ENCODE data around the gene CPNE2.
A peak's percentile ranks its signal among the peaks of the same experiment; 100 is the strongest.
"Not testable (repeated sequence)": the region's sequence is repeated elsewhere in the genome, so short reads cannot be mapped to it uniquely, and the experiment has no call there.

CPNE2 gene

DNA sequence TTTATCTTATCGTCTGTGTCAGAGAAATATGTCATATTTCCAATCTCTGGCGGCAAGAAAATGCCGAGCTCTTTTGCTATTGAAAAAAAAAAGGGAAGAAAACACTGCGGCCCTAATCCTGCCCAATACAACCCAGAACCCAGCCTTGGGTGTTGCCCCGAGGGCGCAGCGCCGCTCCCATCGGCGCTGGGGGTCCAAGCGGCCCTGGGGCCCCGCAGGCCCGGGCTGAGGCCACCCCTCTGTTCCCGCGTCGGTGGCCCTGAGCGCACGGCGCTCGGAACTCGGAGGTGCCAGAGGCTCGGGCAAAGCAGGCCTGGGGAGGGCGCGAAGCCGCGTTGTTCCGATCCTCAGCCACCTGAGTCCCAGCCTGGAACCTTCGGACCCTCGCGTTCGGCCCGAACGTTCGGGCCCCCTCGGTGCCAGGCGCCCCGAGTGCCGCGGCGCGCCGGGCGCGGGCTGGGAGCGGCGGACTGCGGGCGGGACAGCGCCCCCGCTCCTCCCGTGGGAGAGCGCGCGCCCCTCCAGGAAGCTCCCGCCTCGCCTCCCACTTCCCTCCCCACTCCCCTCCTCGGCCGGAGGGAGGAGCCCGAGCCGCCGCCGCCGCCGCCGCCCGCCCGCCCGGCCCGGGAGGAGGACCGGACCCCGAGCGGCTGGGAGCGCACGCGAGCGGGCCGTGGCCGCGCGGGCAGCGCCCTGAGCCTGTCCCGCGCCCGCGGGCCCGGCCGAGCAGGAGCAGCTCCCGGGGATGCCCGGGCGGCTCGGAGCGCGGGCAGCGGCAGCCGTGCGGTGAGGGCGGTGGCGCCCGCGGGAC, at the start of gene CPNE2:
Gene CPNE2, plus strand, starts transcription at position 609 of the 811 bp plus-strand sequence. CDS start 18,160 bp downstream, outside the sequence.
- DNase-seq (ENCODE audit: low spot score) = peak; percentile 79

DNA sequence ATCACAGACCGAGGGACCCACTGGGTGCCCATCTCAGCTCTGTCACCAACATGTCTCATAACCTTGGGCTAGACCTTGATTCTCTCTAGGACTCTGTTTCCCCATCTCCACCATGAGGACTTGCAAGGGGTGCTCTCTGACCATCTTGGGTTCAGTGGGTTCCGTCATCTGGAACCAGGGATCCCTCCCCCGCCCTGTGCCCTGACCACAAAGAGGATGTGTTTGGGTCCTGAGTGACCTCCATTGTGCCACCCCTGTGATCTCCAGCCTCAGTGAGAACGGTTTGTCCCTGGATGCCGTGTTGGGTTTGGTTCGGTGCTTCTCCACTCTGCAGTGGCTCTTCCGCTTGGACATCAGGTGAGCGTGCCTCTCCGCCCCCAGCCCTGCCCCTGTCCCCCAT, 49.1 kb upstream of the CPNE2 start:
- no peak for DNase-seq (ENCODE audit: low spot score)

DNA sequence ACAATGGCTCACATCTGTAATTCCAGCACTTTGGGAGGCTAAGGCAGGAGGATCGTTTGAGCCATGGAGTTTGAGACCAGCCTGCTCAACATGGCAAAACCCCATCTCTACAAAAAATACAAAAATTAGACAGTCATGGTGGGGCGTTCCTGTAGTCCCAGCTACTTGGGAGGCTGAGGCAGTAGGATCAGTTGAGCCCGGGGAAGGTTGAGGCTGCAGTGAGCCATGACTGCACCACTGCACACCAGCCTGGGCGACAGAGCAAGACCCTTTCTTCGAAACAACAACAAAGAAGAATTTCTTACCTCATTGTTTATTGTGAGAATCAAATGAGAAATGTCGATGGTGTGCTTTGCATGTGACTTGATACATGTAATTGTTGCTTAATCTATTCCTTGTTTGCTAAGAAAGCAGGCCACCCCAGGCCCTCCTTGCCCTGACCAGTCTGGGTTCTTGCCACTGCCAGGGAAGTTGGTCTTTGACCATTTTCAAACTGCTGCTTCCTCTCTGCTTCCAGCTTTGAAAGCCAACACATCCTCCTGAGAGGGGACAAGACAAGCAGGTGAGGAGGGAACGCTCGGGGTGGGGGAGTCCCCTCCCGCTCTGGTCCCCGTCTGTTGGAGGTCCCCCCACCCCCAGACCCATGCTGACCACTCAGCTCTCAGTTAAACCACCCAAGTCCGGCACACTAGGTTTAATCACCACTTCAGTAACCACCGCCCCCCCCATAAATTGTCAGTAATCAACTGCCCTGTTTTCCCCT, 47.3 kb upstream of the CPNE2 start:
- no peak for DNase-seq (ENCODE audit: low spot score)

DNA sequence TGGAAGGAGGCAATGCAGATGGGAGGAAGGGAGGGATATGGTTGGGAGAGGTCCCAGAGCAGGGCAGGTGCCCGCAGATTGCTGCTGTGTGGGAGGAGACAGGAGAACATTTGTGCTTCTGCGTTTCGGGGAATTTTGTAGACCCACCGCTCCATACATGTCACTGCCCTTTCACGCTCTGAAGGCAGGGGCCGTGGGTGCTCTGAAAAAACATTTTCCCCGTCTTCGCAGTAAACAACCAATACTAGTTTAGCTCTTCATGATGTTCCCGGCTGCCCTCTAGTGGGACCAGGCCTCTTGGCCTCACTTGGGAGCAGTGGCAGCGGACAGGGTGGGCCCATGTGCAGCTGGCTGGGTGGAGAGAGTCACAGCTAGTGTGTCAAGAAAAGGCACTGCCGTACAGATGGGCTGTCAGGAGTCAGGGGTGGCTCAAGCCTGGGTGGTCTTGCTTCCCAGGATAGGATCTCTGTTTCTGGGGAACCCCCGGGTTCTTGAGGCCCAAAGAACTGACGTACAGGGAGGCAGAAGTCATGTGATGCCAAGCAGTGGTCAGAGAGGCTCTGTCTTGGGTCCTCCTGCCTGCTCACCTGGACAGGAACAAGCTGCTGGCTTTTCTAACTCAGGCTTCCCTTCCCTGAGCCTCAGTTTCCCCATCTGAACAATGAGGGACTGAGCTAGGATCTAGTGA, 46.5 kb upstream of the CPNE2 start:
- DNase-seq (ENCODE audit: low spot score) = peak; percentile 81

DNA sequence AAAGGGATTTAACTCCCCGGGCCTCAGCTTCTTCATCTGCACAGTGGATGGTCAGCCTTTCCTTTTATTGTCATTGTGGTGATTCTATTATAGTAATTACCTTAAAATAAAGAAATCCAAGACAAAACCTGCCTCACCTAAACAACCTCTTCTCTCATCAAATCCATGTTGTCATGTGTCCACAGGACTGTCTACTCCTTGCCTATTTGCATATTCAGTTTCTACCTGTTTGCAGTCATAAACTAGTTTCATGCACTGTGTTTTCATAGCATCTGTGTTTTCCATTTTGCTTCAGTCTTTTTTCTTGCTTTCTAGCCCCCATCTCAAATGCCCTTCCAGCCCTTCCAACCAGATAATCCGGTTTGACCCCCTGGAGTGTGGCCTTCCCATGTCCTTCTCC, 44.3 kb upstream of the CPNE2 start:
- DNase-seq (ENCODE audit: low spot score) = no peak

DNA sequence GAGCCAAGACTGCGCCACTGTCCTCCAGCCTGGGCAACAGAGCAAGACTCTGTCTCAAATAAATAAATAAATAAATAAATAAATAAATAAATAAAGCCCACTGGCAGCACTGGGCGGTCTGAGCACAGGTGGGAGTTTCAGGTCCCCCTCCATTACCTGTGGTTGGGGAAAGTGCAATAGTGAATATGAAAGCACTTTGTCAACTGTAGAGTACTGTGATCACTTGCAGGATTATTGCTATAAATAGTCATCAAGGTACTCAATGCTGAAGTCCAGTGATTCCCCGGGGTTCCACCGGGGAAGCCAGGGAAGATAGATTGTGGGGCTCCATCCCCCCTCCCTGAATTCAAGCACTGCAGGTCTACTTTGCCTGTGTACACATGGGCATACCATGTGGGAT, 42.7 kb upstream of the CPNE2 start:
- no peak for DNase-seq (ENCODE audit: low spot score)

DNA sequence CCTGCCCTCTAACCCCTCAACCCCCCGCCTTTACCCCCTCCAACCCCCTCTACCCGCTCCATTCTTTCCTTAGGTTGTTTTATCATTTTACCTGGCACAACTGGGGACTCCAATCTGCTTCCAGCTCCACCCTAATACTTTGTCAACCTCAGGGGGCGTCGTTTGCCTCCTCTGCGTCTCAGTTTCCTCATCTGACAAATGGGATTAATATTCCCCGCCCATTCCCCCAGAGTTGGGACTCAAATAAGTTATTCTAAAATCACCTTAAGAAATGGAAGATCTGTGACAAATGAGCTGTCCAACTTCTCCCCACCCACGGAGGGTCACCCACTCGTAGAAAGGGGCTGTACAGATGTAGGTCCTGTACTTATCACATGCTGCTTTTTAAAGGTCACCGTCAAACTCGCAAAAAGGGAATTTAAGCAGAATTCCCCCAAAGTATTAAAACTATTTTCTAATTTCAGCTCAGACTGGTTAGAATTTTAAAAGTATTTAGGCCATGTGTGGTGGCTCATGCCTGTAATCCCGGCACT, 40.6 kb upstream of the CPNE2 start:
- DNase-seq (ENCODE audit: low spot score) = no peak

DNA sequence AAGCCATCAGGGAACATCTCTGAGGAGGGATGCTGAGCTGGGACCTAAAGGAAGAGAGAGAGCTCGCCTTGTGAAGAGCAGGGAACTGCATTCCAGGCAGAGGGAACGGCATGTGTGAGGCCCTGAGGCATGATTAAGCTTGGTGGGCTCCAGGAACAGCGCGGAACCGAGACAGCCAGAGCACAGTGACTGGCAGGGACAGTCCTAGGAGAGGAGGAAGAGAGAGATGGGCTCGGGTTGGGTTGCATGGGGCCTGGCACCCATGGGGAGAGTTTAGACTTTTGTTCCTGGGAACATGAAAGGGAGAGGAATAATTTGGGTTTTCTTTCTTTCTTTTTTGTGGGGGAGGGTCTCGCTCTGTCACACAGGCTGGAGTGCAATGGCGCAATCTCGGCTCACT, 39.2 kb upstream of the CPNE2 start:
- no peak for DNase-seq (ENCODE audit: low spot score)

DNA sequence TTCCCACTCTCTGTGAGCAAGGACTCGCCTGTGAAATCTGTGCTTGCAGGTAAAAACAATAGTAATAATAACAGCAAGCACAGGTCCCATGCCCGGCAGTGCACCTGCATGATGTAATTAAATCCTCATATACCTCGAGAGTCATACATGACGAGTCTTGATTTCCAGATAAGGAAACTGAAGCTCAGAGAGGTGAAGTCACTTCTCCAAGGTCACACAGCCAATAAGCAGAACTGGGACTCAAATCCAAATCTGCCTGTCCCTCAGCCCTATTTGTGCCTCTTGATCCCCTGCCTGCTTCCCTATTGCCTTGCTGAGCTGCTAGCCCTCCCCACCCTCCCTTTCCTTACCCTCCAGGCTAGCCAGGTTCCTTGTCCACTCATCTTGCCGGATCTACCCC, 38.0 kb upstream of the CPNE2 start:
- DNase-seq (ENCODE audit: low spot score) = no peak

DNA sequence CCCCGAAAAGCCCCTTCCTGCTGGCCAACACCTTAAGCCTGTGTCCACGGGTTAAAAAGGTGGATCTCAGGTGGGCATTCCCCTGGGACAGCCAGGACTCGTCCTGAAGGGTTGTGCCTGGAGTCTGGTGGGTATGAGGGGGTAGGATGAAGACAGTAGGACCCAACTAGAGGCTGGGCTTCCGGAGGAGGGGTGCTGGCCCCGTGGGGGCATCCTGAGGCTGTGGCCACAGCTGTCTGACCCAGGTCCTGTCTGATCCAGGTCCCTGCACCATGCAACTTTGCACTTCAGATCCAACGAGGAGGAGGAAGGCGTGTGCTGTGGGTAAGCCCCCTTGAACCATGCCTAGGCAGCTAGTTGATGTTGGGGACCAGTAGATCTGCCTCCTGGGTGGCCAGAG, 37.6 kb upstream of the CPNE2 start:
- no peak for DNase-seq (ENCODE audit: low spot score)

DNA sequence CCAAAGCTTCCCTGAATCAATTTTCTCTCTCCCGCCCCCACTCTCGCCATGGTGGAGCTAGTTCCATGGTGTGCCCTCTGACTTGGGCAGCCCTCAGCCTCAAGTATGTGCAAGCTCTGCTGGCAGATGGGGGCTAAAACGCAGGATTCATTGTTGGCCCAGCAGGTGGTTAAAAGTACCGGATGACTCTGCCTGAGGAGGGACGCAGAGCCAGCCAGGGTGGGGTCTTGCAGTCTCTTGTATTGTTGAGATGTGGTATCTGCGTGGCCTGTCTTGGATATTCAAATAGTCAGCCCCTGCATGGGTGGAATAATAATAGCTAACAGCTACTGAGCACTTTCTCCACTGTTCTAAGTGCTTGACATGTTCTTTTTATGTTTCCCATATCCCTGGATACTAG, 36.7 kb upstream of the CPNE2 start:
- DNase-seq (ENCODE audit: low spot score) = no peak

DNA sequence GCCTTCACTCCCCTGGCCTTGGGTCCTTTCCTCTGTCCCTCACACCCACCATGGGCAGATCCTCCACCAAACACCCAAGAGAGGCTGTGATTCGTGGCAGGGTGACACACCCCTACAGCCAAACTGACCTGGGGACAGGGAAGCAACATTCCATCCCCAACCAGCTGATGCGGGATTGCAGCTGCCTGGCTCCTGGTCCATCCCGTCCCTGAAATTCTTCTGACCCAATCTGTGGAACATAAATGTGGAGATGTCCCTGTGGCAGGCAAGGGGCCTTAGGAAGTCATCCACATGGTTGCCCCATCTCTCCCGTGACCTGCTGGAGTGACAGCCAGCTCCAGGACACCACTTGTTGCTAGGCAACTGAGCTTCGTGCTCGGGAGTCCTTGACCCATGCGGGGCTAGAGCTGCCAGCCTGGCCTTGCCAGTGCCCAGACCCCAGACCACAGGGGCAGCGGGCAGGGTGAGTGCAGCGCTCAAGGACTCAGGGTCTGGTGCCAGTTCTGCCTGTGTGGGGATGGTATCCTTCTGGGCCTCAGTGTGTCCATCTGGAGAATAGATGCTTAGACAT, 34.0 kb upstream of the CPNE2 start:
- DNase-seq (ENCODE audit: low spot score) = no peak

DNA sequence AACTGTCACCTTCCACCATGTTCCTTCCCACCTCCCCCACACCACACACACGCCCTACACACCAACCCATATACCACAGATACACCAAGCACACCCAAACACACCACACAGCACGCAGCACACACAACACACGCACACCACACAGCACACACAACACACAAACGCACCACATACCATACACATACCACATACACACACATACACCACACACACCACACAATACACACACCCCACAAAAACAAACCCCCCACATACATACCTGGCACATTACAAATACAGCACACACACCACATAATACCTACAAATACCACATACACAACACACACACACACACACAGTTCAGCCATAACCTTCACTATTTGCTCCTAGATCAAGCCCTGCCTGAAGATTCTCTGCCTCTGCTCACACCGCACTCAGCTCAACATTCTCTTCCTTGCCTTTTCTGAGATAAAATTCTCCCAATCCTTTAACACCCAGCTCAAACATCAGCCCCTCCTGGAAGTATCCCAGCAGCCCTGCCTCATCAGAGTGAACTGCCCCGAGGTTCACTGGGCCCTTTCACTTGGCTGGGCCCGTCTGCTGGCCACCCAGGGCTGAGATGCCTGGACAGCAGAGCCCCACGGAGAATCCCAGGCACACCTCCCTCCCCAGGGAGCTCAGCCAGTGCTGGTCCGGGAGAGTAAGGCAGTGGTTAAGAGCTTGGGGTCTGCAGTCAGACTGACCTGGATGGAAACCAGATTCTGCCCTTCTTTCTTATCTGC, 31.9 kb upstream of the CPNE2 start:
- DNase-seq (ENCODE audit: low spot score) = no peak

DNA sequence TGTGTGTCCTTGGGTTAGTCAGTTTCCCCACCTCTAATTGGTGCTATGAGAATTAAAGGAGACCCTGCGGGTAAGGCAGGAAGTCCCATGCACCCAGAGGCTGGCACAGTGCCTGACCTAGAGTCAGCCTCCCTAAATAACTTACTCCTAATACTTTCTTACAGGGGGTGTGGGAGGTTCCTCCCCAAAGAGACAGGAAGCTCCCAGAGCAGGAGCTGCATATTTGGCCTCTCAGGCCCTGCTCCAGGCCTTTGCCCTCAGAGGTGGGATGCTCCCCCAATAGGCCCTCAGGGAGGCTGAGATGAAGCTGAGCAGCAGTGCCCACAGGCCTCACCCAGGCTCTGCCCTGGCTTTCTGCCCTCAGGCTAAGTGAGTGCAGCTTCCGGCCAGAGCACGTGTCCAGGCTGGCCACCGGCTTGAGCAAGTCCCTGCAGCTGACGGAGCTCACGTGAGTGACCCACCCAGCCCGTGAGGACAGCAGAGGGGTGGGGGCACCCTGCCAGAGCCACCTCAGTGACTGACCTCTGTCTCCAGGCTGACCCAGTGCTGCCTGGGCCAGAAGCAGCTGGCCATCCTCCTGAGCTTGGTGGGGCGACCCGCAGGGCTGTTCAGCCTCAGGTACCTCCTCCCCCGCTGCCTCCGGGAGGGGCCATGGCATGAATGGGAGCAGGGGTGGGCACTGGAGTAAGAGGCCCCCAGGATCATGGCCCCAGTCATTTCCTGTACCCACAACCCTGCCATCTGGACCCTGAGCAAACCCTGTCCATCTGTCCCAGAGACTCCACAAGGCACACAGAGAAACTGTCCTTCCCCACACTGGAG, 31.1 kb upstream of the CPNE2 start:
- no peak for DNase-seq (ENCODE audit: low spot score)

DNA sequence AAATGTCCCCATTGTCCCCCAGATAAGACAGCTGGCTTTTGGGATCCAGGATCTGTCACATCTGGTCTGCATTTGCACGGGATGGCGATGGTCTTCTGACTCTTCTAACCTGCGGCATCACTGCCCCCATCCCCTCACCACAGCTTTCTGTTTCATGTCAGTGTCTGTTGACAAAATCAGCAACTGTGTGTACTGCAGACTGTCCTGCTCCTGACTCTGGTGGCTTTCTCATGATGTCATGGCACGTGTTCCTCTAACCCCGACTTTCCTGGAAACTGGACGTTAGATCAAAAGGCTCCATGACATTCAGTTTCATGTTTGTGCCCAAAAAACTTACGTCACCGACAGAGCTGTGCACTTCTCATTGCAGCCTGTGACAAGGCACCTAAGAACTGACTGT, 30.1 kb upstream of the CPNE2 start:
- no peak for DNase-seq (ENCODE audit: low spot score)

DNA sequence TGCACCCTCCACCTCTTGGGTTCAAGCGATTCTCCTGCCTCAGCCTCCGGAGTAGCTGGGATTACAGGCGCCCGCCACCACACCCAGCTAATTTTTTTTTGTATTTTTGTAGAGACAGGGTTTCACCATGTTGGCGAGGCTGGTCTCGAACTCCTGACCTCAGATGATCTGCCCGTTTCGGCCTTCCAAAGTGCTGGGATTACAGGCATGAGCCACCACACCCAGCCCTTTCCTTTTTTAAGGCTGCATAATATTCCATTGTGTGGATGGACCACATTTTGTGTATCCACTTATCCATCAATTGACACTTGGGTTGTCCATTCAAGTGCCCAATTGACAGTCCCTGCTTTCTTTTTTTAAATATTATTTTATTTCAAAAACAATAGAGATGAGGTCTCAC, 29.2 kb upstream of the CPNE2 start:
- DNase-seq (ENCODE audit: low spot score) = not testable (repeated sequence)

DNA sequence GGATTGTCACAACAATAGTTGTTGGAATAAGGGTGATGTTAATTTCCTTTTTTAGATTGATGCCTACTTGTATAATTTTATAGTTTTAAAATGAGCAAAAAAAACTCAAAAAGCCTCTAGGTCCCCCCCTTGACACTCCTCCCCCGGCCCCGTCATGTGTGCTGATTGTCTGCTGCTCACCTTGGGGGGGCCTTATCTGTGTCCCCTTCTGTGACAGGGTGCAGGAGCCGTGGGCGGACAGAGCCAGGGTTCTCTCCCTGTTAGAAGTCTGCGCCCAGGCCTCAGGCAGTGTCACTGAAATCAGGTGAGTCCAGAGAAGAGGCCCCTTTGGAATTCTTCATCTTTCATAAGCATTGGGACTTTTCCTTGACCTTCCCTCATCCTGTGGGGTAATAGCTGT, 27.4 kb upstream of the CPNE2 start:
- DNase-seq (ENCODE audit: low spot score) = no peak

DNA sequence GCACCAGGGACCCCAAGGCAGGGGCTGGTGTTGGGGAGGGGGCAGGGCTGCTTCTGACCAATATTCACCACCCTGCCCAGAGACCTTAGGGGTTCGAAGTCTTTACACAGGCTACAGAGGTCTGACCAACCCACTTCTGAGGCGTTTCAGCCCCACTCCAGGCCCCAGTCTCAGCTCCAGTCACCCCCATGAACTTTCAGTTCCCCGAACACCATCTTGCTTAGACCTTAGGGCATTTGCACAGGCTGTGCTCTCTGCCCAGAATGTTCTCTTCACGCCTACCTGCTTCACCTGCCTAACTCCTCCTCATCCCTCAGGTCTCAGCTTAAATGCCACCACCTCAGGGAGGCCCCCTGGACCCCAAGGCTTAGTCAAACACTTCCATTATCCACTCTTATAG, 25.8 kb upstream of the CPNE2 start:
- no peak for DNase-seq (ENCODE audit: low spot score)

DNA sequence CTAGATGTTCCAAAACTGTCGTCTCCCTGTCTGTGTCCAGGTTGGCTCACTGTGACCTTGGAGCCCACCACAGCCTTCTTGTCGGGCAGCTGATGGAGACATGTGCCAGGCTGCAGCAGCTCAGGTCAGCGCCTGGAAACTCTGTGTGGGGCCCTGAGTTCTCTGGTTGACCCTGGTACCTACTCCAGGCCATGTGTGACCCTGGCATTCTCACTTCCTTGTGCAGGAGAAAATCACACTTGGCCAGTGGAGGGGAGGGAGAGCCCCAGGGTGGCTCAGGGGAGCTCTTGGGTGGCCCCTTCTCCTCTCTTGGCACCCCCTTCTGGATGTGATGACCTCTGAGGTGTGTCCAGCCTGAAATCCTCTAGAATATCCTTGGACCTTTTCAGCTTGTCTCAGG, 25.0 kb upstream of the CPNE2 start:
- no peak for DNase-seq (ENCODE audit: low spot score)

DNA sequence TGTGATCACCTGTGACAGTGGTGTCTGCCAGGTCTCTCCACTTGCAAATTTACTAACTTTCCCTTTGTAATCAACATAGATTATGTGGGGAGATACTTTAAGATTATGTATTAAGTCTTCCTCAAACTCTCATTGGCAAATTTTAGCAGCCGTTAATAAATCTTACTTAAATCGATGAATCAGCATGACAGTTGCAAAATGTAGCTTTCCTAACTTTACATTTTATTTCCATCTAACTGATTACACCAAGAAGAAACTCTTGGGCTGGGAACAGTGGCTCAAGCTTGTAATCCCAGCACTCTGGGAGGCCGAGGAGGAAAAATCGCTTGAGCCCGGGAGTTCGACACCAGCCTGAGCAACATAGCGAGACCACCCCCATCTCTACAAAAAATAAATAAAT, 23.3 kb upstream of the CPNE2 start:
- no peak for DNase-seq (ENCODE audit: low spot score)
